Measurements from ENCODE around the gene RNF214. TPM values are rescaled to one million over a fixed set of nuclear protein-coding genes. Genes with fewer than 3 reads are reported as not detected.

Gene RNF214
- total and polyA plus RNA-seq, 10 of the 15 experiments (the other 5 are each of a cell fraction or from before 2014, with no cell fraction given) = 4.8 to 16.8 (median 10.5) TPM

DNA sequence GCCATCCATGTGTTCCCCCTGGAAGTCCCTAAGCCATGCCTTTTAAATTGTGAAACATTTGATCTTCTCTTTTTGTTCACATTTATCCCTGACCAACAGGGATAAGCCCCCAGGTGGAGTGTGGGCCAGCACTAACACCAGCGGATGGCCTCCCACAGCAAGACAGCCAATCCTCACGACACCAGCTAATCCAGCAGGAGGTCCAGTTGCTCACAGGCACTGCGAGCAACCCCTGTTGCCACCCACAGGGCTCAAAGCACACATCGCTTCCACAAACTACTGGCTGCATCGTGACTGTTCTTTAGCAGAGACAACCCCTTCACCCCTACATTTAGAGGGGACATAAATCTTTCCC, 2.6 kb upstream of the RNF214 start (continued):
- TF ChIP-seq, protein P1, sequence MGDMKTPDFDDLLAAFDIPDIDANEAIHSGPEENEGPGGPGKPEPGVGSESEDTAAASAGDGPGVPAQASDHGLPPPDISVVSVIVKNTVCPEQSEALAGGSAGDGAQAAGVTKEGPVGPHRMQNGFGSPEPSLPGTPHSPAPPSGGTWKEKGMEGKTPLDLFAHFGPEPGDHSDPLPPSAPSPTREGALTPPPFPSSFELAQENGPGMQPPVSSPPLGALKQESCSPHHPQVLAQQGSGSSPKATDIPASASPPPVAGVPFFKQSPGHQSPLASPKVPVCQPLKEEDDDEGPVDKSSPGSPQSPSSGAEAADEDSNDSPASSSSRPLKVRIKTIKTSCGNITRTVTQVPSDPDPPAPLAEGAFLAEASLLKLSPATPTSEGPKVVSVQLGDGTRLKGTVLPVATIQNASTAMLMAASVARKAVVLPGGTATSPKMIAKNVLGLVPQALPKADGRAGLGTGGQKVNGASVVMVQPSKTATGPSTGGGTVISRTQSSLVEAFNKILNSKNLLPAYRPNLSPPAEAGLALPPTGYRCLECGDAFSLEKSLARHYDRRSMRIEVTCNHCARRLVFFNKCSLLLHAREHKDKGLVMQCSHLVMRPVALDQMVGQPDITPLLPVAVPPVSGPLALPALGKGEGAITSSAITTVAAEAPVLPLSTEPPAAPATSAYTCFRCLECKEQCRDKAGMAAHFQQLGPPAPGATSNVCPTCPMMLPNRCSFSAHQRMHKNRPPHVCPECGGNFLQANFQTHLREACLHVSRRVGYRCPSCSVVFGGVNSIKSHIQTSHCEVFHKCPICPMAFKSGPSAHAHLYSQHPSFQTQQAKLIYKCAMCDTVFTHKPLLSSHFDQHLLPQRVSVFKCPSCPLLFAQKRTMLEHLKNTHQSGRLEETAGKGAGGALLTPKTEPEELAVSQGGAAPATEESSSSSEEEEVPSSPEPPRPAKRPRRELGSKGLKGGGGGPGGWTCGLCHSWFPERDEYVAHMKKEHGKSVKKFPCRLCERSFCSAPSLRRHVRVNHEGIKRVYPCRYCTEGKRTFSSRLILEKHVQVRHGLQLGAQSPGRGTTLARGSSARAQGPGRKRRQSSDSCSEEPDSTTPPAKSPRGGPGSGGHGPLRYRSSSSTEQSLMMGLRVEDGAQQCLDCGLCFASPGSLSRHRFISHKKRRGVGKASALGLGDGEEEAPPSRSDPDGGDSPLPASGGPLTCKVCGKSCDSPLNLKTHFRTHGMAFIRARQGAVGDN (IDR thresholded peaks at IDR 0.05) = no peak
- TF ChIP-seq DPF2 (IDR thresholded peaks at IDR 0.05) (no peak), FOXM1 (IDR thresholded peaks at IDR 0.05; ENCODE audit: low read depth, low read length) (no peak), MXI1 (IDR thresholded peaks at IDR 0.05; ENCODE audit: low read depth, low read length) (no peak), CBX3 (IDR thresholded peaks at IDR 0.05; ENCODE audit: borderline replicate concordance, low read depth) (no peak), GABPA (IDR thresholded peaks at IDR 0.05; ENCODE audit: low read depth) (no peak), ZNF207 (IDR thresholded peaks at IDR 0.05; ENCODE audit: borderline replicate concordance) (no peak), CEBPB (IDR thresholded peaks at IDR 0.05; ENCODE audit: borderline replicate concordance in 1 of 2, low read depth in 2 of 2, low read length in 2 of 2) (no peak)
